Muscle layer of colon (tissue), 2 donors: ENCODE data around the gene ILRUN.
"Not testable (repeated sequence)": the region's sequence is repeated elsewhere in the genome, so short reads cannot be mapped to it uniquely, and the experiment has no call there.

Experiments used
- H3K27ac ChIP-seq: one replicate; pipeline ENCODE4 v1.7.0; 2013; ENCODE audit warnings: low read depth, mild to moderate bottlenecking, low read length, moderate library complexity
- H3K27me3 ChIP-seq, 2 donors: one replicate each; pipeline ENCODE4 v1.7.0; 2013; ENCODE audit warnings: low read length in 2 of 2, mild to moderate bottlenecking in 2 of 2; ENCODE audit not compliant: insufficient read depth in 2 of 2, control insufficient read depth in 1 of 2
- H3K36me3 ChIP-seq: one replicate; pipeline ENCODE4 v1.7.0; 2013; ENCODE audit warnings: mild to moderate bottlenecking, low read length; ENCODE audit not compliant: insufficient read depth
- H3K4me1 ChIP-seq: one replicate; pipeline ENCODE4 v1.7.0; 2013; ENCODE audit warnings: mild to moderate bottlenecking, low read length; ENCODE audit not compliant: insufficient read depth
- H3K4me3 ChIP-seq, 2 donors: one replicate each; pipeline ENCODE4 v1.7.0; 2013; ENCODE audit warnings: low read length in 2 of 2, low read depth in 1 of 2, mild to moderate bottlenecking in 1 of 2, moderate library complexity in 1 of 2
- H3K9ac ChIP-seq: one replicate; pipeline ENCODE4 v1.7.0; 2013; ENCODE audit warnings: low read length
- H3K9me3 ChIP-seq: one replicate; pipeline ENCODE4 v1.7.0; 2013; ENCODE audit warnings: mild to moderate bottlenecking, low read length
- donor health status: abdominal sarcoma.
- donor health status: Adenocarcinoma of cecum.

Gene ILRUN

DNA sequence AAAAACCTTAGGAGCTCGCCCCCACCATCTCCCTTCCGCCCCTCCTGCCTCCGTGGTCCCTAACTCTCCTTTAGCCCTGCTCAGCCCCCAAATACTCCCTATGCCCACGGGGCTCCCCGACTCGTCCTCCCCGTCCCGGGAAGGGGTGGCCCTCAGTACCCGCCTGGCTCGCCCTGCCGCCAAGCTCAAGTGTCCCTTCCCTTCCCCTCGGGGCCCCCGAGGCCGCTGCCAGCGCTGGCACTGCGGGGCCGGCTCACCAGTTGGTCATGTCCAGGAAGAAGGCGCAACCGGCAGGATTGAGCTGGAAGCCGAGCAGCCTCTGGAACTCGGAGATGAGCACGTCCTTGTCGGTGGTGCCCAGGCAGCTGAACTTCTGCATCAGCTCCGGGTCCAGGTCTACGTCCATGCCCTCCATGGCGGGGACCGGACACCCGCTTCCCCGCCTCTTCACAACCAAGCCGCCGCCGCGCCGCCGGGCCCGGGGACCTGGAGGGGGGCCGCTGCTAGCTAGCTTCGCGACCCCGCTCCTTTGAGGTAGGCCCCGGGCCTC, 303 bp downstream of the ILRUN start:
- H3K4me1 ChIP-seq = peaks cover 20% of the 10 kb centered on the region

DNA sequence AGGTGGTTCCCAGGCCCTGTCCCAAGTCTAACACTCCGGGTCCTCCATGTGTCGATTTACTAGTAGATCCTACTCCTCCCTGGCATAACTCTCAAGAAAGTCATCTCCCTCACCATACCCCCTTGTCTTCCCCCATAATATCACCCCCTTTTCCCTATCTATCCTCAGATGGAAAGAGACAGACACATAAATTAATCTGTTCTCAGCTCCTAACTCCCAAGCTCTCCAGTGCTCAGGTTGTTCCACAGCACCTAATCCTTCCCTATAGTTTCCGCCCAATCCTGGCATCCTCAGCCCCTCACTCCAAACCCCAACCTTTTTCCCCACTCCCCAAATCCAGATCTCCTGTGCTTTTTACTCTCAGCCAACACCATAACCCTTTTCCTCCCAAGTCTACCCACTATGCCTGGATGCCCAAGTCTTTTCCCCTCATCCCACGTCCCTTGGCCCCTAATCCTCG, 808 bp downstream of the ILRUN start:
- no peaks in the 10 kb centered on the region for H3K27me3 ChIP-seq
- peak overlapping the region; percentile 96 for H3K9ac ChIP-seq
- peak overlapping the region; percentile 96 to 99 for H3K4me3 ChIP-seq
- no peaks in the 10 kb centered on the region for H3K36me3 ChIP-seq
- H3K4me1 ChIP-seq = peaks cover 20% of the 10 kb centered on the region
- no peaks in the 10 kb centered on the region for H3K9me3 ChIP-seq
- peak overlapping the region; percentile 88 for H3K27ac ChIP-seq

More for the DNA sequence above, 303 bp downstream of the ILRUN start:
- Histone ChIP-seq H3K9me3 (no peaks in the 10 kb centered on the region), H3K36me3 (no peaks in the 10 kb centered on the region), H3K9ac (peak overlapping the region; percentile 96), H3K27me3 (no peaks in the 10 kb centered on the region), H3K4me3 (peak overlapping the region; percentile 96 to 99), H3K27ac (peak overlapping the region; percentile 88)

DNA sequence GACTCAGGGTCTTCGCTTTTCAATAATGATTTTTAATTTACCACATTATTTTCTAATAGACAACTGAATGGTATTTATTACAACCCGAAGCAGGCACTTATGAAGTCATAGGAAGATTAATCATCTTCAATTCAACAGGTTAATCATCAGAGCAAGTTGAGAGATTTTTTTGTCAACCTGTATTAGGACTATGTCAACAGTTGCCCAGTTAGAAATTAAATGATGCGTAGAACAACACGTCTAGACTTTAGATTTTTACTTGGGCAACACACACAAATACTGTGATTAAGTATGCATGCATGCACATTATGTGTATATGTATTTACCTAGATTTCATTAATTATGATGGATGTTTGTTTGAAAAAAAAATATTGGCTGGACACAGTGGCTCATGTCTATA, 4.3 kb downstream of the ILRUN start:
- no peaks in the 10 kb centered on the region for H3K36me3 ChIP-seq
- H3K4me3 ChIP-seq = no peak overlapping the region
- H3K27me3 ChIP-seq = no peaks in the 10 kb centered on the region
- H3K27ac ChIP-seq = no peak overlapping the region
- no peak overlapping the region for H3K9ac ChIP-seq
- peaks cover 20% of the 10 kb centered on the region for H3K4me1 ChIP-seq
- no peaks in the 10 kb centered on the region for H3K9me3 ChIP-seq

DNA sequence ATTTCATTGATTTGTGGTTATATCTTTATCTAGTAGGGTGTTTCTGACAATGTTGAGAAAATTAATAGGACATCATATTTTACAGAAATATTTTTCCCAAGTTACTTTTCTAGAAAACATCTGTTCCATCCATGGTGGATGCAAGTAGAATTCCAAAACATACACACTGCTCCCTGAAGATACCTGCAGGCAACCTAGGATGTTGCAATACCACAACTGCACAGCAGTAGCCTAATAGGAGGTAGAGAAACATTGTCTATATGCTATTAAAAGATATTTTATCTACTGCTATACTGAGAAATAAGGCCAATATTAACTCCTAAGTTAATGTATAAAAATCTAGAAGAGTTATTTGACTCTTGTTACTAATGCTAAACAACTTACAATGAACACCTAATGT, 6.8 kb downstream of the ILRUN start:
- Histone ChIP-seq H3K27ac (no peak overlapping the region), H3K4me3 (no peak overlapping the region), H3K36me3 (no peaks in the 10 kb centered on the region), H3K9ac (no peak overlapping the region), H3K27me3 (no peaks in the 10 kb centered on the region), H3K9me3 (no peaks in the 10 kb centered on the region), H3K4me1 (peaks cover 14% of the 10 kb centered on the region)

DNA sequence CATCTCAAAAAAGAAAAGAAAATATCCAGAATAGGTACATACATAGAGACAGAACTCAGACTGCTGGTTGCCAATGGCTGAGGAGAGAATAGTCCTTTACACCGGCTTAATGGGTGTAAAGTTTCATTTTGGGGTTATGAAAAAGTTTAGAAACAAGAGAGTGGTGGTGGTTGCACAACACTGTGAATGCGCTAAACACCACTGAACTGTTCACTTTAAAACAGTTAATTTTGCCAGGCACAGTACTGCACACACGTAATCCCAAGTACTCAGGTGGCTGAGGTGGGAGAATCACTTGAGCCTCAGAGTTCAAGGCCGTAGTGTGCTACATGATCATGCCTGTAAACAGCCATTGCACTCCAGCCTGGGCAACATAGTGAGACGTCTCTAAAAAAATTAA, 7.6 kb downstream of the ILRUN start:
- no peak overlapping the region for H3K27ac ChIP-seq
- no peaks in the 10 kb centered on the region for H3K27me3 ChIP-seq
- H3K4me3 ChIP-seq = no peak overlapping the region
- H3K4me1 ChIP-seq = peaks cover 6% of the 10 kb centered on the region
- no peaks in the 10 kb centered on the region for H3K36me3 ChIP-seq
- no peaks in the 10 kb centered on the region for H3K9me3 ChIP-seq
- H3K9ac ChIP-seq = no peak overlapping the region

DNA sequence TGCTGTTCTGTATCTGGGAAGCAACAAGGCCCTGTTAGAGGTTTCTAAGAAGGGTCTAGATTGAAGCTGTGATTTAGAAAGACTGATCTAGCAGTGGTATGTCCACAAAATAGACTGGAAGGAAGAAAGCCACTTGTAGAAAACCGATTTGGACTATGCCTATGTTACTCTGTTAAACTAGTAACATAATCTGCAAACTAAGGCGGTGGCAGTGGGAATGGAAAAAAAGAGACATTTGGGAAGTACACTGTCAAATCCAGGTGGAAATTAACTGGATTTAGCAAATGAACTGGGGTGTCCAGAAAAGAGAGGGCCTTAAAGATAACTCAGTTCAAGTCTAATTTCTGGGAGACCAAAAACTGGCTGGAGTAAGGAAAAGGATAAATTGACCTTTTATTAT, 11.6 kb downstream of the ILRUN start:
- Histone ChIP-seq H3K27ac (no peak overlapping the region), H3K9me3 (no peaks in the 10 kb centered on the region), H3K27me3 (no peaks in the 10 kb centered on the region), H3K4me1 (peaks cover 4% of the 10 kb centered on the region), H3K9ac (no peak overlapping the region), H3K4me3 (no peak overlapping the region), H3K36me3 (no peaks in the 10 kb centered on the region)

DNA sequence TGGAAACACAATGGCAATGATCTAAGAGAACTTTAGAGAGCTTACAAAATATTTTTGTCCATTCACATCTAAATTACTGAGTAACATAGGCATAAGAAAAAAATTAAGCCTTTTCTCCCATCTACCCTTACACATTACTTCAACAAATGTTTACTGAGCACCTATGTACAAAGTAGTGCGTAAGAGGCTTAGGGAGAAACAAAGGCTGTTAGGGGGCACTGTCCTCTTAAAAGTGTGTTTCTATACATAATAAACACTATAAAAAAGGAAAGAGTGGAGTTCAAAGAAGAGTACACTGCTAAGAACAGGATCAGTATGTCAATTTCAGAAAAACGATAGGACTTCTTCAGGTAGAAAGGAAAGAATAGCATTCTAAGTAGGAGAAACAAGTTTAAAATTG, 12.2 kb downstream of the ILRUN start:
- no peak overlapping the region for H3K4me3 ChIP-seq
- no peak overlapping the region for H3K27ac ChIP-seq
- no peaks in the 10 kb centered on the region for H3K36me3 ChIP-seq
- H3K9ac ChIP-seq = no peak overlapping the region
- no peaks in the 10 kb centered on the region for H3K9me3 ChIP-seq
- no peaks in the 10 kb centered on the region for H3K27me3 ChIP-seq
- peaks cover 4% of the 10 kb centered on the region for H3K4me1 ChIP-seq

DNA sequence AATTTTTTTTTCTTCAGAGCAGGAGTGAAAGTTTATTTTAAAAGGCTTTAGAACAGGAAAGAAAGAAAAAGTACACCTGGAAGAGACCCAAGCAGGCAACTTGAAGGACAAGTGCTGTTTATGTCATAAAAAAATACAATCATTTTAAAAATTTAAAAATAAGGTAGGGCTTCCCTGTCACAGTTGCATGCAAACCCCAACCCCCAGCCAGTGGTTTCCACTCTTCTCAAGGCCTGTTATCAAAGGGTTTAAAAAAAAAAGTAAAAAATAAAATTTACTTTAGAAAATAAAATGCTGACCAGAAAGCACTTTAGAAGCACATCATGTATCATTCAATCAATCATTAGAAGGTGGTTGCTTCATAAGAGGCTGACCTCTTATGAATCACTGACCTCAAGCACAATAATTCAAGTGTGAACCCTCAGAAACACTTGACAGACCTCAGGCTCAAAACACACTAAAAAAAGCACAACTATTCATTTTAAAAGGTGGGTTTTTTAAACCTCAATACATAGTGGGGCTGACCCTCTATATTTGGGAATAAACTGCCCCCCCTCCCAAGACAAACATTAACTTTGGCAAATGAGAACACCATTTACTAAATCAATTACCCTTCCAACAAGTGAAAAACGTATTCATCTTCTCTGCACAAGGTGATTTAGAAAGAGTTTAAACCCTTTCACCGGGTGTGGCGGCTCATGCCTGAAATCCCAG, 15.6 kb downstream of the ILRUN start:
- Histone ChIP-seq H3K9me3 (no peaks in the 10 kb centered on the region), H3K4me3 (no peak overlapping the region), H3K4me1 (peaks cover 4% of the 10 kb centered on the region), H3K36me3 (no peaks in the 10 kb centered on the region), H3K27me3 (no peaks in the 10 kb centered on the region), H3K27ac (no peak overlapping the region), H3K9ac (no peak overlapping the region)

DNA sequence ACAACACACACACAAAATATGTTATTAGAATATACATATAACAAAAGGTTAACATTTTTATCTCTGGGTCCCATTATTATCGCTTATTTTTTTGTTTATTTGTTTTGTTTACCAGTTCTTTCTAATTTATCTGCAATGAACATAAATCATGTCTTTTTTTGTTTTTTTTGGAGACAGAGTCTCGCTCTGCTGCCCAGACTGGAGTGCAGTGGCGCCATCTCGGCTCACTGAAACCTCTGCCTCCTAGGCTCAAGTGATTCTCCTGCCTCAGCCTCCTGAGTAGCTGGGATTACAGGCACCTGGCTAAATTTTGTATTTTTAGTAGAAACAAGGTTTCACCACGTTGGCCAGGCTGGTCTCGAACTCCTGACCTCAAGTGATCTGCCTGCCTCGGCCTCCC, 16.3 kb downstream of the ILRUN start:
- H3K36me3 ChIP-seq, H3K27ac ChIP-seq, H3K4me3 ChIP-seq, H3K27me3 ChIP-seq, H3K4me1 ChIP-seq, H3K9me3 ChIP-seq, H3K9ac ChIP-seq: not testable (repeated sequence)

DNA sequence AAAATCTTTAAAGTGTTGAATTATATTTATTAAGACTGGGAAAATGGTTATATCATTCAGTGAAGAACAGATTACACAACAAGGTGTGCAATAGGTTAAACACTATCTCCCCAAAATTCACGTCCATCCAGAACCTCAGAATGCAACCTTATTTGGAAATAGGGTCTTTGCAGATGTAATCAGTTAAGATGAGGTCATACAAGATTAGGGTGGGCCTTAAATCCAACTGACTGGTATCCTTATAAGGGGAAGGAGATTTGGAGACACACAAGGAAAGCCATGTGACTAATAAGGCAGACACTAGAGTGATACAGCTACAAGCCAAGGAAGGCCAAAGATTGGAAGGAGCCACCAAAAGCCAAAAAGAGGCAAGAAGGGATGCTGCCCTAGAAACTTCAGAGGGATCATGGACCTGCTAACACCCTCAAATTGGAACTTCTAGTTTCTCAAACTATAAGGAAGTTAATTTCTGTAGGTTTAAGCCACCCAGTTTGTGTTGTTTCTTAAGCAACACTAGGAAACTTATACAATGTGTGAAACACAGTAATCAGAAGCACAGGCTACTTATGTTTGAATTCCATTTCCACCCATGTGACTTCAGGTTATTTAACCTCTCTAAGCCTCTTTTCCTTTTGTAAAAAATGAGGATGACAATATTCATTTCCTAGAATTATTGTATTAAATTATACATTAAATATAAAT, 16.9 kb downstream of the ILRUN start:
- no peak overlapping the region for H3K9ac ChIP-seq
- no peaks in the 10 kb centered on the region for H3K27me3 ChIP-seq
- no peaks in the 10 kb centered on the region for H3K9me3 ChIP-seq
- H3K27ac ChIP-seq = no peak overlapping the region
- H3K4me3 ChIP-seq = no peak overlapping the region
- peaks cover 4% of the 10 kb centered on the region for H3K4me1 ChIP-seq
- H3K36me3 ChIP-seq = no peaks in the 10 kb centered on the region

DNA sequence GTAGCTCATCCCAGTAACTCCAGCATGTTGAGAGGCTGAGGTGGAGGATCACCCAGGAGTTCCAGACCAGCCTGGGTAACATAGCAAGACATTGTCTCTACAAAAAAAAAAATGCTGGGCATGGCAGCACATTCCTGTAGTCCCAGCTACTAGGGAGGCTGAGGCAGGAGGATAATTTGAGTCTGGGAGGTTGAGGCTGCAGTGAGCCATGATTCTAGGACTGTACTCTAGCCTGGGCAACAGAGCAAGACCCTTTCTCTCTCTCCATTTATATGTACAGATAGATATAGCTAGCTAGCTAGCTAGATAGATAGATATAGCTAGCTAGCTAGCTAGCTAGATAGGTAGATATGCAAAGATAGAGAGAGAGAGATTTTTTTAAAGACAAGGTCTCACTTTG, 20.4 kb downstream of the ILRUN start:
- H3K9me3 ChIP-seq = no peaks in the 10 kb centered on the region
- H3K27ac ChIP-seq = no peak overlapping the region
- no peak overlapping the region for H3K4me3 ChIP-seq
- H3K36me3 ChIP-seq = no peaks in the 10 kb centered on the region
- H3K27me3 ChIP-seq = no peaks in the 10 kb centered on the region
- H3K9ac ChIP-seq = no peak overlapping the region
- peaks cover 11% of the 10 kb centered on the region for H3K4me1 ChIP-seq
